NT2/D1 (cell line): ENCODE results near the gene COX8A.

Source experiments
- DNase-seq: peaks from one replicate; pipeline ENCODE4 v3.0.0-alpha.2; 2011; ENCODE audit warnings: low read depth, low spot score
- H3K27me3 ChIP-seq: 2 replicates; pipeline ENCODE4 v1.6.0; 2011; ENCODE audit warnings: mild to moderate bottlenecking; ENCODE audit not compliant: insufficient read length, insufficient read depth
- H3K36me3 ChIP-seq: 2 replicates; pipeline ENCODE4 v1.6.1; 2011; ENCODE audit warnings: mild to moderate bottlenecking, low read length, mixed read lengths; ENCODE audit not compliant: insufficient read depth, insufficient read length
- H3K4me1 ChIP-seq: 2 replicates; pipeline ENCODE4 v1.5.1; 2011; ENCODE audit not compliant: insufficient read depth, insufficient read length
- H3K4me3 ChIP-seq: 2 replicates; pipeline ENCODE4 v1.5.1; 2011; ENCODE audit warnings: low read depth; ENCODE audit not compliant: insufficient read length
- H3K9ac ChIP-seq: 2 replicates; pipeline ENCODE4 v1.6.0; 2011; ENCODE audit warnings: low read depth; ENCODE audit not compliant: insufficient read length
- H3K9me3 ChIP-seq: 2 replicates; pipeline ENCODE4 v1.5.1; 2011; ENCODE audit warnings: mild to moderate bottlenecking, low read length; ENCODE audit not compliant: insufficient read depth
- SUZ12 ChIP-seq: IDR thresholded peaks from 2 replicates; pipeline ENCODE4 v1.6.1; 2011; ENCODE audit not compliant: insufficient read length, insufficient read depth; ENCODE audit errors: extremely low read depth
- YY1 ChIP-seq: IDR thresholded peaks from 2 replicates; pipeline ENCODE4 v1.6.1; 2011; ENCODE audit not compliant: insufficient read length, insufficient read depth
- ZNF274 ChIP-seq: IDR thresholded peaks from 2 replicates; pipeline ENCODE4 v1.6.1; 2011; ENCODE audit warnings: mild to moderate bottlenecking, low read depth, low read length

Gene COX8A

GRCh38 chr11:64005691-64006090 lies 31.3 kb downstream of the COX8A start:
- H3K4me3 ChIP-seq = no peak overlapping the region
- H3K4me1 ChIP-seq = peaks cover 28% of the 10 kb centered on the region
- H3K27me3 ChIP-seq = peaks cover 58% of the 10 kb centered on the region
- TF ChIP-seq SUZ12 (no peak), YY1 (no peak), ZNF274 (no peak)
- DNase-seq = no peak
- peaks cover 7% of the 10 kb centered on the region for H3K9me3 ChIP-seq
- H3K9ac ChIP-seq = no peak overlapping the region
- H3K36me3 ChIP-seq = no peaks in the 10 kb centered on the region

DNA sequence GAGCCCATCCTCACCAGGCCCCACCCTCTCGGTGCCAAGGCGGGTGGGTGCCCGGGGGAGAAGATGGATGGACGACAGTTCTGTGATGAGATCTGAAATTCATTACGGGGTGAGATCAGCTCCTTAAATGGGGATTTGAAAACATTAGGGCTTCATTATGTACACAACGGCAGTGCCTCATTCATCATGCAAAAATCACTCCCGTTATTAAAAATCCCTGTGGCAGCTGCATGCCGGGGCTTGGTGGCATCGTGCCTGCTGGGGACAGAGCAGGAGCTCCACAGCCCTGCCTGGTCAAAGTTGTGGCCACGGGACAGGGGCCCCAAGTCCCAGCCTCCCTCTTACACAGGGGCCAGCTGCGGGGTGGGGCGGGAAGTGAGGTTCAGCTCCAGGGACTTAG lies 32.0 kb downstream of the COX8A start:
- Histone ChIP-seq H3K36me3 (no peaks in the 10 kb centered on the region), H3K4me1 (peaks cover 28% of the 10 kb centered on the region), H3K27me3 (peaks cover 55% of the 10 kb centered on the region), H3K9ac (peak overlapping the region; percentile 62), H3K4me3 (no peak overlapping the region), H3K9me3 (peaks cover 12% of the 10 kb centered on the region)
- TF ChIP-seq YY1 (no peak), SUZ12 (no peak), ZNF274 (no peak)
- no peak for DNase-seq

DNA sequence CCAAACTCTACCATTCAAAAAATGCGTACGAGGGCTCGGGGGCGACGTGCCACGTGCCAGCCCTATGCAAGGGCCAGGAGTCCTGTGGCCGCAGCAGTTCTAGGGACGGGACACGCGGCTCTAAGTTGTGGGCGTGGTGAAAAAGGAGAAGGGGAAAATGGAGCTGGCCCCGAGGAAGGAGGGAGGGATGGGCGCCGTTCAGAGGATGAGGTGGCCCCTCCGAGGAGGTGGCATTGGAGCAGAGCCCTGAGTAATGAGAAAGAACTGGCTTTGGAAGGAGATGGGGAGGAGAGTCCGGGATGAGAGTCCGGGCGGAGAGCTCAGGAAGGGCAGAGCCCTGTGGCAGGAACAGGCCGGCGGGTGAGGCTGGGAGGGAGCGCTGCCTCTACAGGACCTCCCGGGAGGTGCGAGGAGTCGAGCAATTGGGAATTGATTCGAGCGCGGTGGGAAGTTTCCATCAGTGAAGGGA lies 32.8 kb downstream of the COX8A start:
- DNase-seq = no peak
- no peak for TF ChIP-seq ZNF274
- Histone ChIP-seq H3K9ac (peak overlapping the region; percentile 62), H3K9me3 (peaks cover 12% of the 10 kb centered on the region), H3K36me3 (no peaks in the 10 kb centered on the region), H3K27me3 (peaks cover 58% of the 10 kb centered on the region), H3K4me1 (peaks cover 28% of the 10 kb centered on the region), H3K4me3 (peak overlapping the region; percentile 27)

GRCh38 chr11:64007629-64008282 lies 33.3 kb downstream of the COX8A start:
- H3K9me3 ChIP-seq = peaks cover 12% of the 10 kb centered on the region
- peak overlapping the region; percentile 66 for H3K9ac ChIP-seq
- H3K27me3 ChIP-seq = peaks cover 58% of the 10 kb centered on the region
- H3K4me1 ChIP-seq = peaks cover 24% of the 10 kb centered on the region
- peak; percentile 55 for DNase-seq
- H3K36me3 ChIP-seq = no peaks in the 10 kb centered on the region
- H3K4me3 ChIP-seq = peak overlapping the region; percentile 27
- TF ChIP-seq YY1 (no peak), SUZ12 (no peak), ZNF274 (no peak)

GRCh38 chr11:64008283-64008913 lies 34.0 kb downstream of the COX8A start:
- no peaks in the 10 kb centered on the region for H3K36me3 ChIP-seq
- peaks cover 59% of the 10 kb centered on the region for H3K27me3 ChIP-seq
- H3K9ac ChIP-seq = peak overlapping the region; percentile 66
- TF ChIP-seq SUZ12 (no peak), YY1 (no peak), ZNF274 (no peak)
- peaks cover 24% of the 10 kb centered on the region for H3K4me1 ChIP-seq
- H3K4me3 ChIP-seq = peak overlapping the region; percentile 27
- peaks cover 12% of the 10 kb centered on the region for H3K9me3 ChIP-seq
- no peak for DNase-seq

DNA sequence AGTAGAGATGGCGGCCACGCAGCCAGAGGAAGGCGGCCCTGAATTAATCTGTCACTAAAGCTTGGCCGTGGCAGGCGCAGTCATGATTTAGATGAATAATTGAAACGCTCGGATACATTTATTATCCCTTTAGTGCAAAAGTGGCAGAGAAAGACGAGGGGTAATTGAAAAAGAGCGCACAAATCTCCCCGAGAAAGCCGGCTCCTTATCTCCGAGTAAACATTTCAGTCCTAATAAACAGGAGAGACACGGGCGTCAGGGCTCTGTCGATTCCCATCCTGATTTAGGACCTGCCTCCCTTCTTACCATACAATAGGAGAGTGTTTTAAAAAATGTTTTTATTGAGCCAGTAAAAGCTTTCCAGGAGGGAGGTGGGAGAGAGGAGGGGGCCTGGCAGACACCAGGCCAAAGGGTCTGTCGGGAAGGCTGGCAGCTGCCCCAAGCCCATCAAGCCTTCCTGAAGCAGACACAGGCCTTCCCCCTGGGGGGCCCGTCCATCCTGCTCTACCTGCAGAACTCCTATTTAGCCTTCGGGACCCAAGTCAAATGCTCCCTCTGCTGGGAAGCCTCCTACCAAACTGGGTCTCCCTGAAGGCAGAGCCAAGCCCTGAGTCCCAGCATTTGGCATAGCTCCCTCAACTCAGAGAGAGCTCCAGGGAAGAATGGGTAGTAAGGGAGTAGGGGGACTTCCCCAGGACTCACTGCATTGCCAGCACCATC lies 34.7 kb downstream of the COX8A start:
- no peak overlapping the region for H3K4me3 ChIP-seq
- H3K27me3 ChIP-seq = peaks cover 65% of the 10 kb centered on the region
- no peak for DNase-seq
- peaks cover 12% of the 10 kb centered on the region for H3K9me3 ChIP-seq
- H3K9ac ChIP-seq = no peak overlapping the region
- peaks cover 27% of the 10 kb centered on the region for H3K4me1 ChIP-seq
- no peaks in the 10 kb centered on the region for H3K36me3 ChIP-seq
- TF ChIP-seq SUZ12 = no peak
- no peak for TF ChIP-seq ZNF274
- TF ChIP-seq YY1 = no peak

DNA sequence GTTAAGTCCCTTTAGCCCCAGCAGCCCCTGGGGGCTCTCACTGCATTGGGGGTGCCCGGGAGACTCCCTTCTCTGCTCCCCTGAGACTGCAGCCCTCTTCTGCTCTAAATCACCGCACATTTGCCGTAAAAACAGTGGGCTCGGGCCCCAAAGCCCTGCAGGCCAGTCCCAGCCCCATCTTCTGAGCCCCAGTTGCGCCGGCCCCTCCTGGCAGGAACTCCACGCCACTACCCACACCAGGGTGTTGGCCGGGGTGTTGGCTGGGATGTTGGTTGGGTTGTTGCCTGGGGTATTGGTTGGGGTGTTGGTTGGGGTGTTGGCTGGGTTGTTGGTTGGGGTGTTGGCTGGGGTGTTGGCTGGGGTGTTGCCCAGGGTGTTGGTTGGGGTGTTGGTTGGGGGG lies 35.3 kb downstream of the COX8A start:
- no peak for DNase-seq
- Histone ChIP-seq H3K4me1 (peaks cover 27% of the 10 kb centered on the region), H3K9ac (no peak overlapping the region), H3K9me3 (peaks cover 12% of the 10 kb centered on the region), H3K27me3 (peaks cover 67% of the 10 kb centered on the region), H3K4me3 (no peak overlapping the region), H3K36me3 (no peaks in the 10 kb centered on the region)
- TF ChIP-seq YY1 = no peak
- no peak for TF ChIP-seq SUZ12
- TF ChIP-seq ZNF274 = no peak
